HepG2 (cell line): ENCODE data around the gene MUC13. TPM values are rescaled to one million over a fixed set of nuclear protein-coding genes. Genes with fewer than 3 reads are reported as not detected.
A peak's percentile ranks its signal among the peaks of the same experiment; 100 is the strongest.

ENCODE experiments used
- ATF1 ChIP-seq: IDR thresholded peaks from 2 replicates; pipeline ENCODE4 v1.6.1; 2016; ENCODE audit warnings: mild to moderate bottlenecking, control low read depth
- EEA1 ChIP-seq: sonication (generic); formaldehyde crosslinking; IDR thresholded peaks from 2 replicates; pipeline ENCODE4 v1.5.1; 2020; ENCODE audit warnings: mild to moderate bottlenecking, missing genetic modification reagents, borderline replicate concordance
- ELK4 ChIP-seq: sonication (generic); formaldehyde crosslinking; IDR thresholded peaks from 2 replicates; pipeline ENCODE4 v1.9.0; 2021; ENCODE audit warnings: missing genetic modification reagents, borderline replicate concordance
- FOXA1 ChIP-seq, 2 experiments: fragments of 450-650 bp in 1 of 2; sonication (generic) in 1 of 2; formaldehyde crosslinking in 1 of 2; IDR thresholded peaks; 2 replicates each; pipeline versions ENCODE4 v1.4.0 to v1.6.1; 2016 to 2020; ENCODE audit warnings: missing genetic modification reagents in 1 of 2
- FUBP1 ChIP-seq: sonication (generic); formaldehyde crosslinking; IDR thresholded peaks from 2 replicates; pipeline ENCODE4 v1.5.1; 2020; ENCODE audit warnings: missing genetic modification reagents, mild to moderate bottlenecking, borderline replicate concordance
- GTF3A ChIP-seq: sonication (generic); formaldehyde crosslinking; conservative IDR thresholded peaks from 2 replicates; pipeline ENCODE4 v1.4.0; 2020; ENCODE audit warnings: mild to moderate bottlenecking, missing genetic modification reagents
- HCFC1 ChIP-seq: fragments of 150-350 bp; IDR thresholded peaks from 2 replicates; pipeline ENCODE4 v1.6.1; 2014; ENCODE audit warnings: low read depth, low read length
- HNRNPH1 ChIP-seq: fragments of 200-400 bp; formaldehyde crosslinking; optimal IDR thresholded peaks from 2 replicates; pipeline ENCODE3; 2017; ENCODE audit warnings: mild to moderate bottlenecking, low read depth, low read length
- ISX ChIP-seq: sonication (generic); formaldehyde crosslinking; conservative IDR thresholded peaks from 2 replicates; pipeline ENCODE4 v1.5.0; 2020; ENCODE audit warnings: missing genetic modification reagents
- MED8 ChIP-seq: sonication (generic); formaldehyde crosslinking; IDR thresholded peaks from 2 replicates; pipeline ENCODE4 v1.8.1; 2023; ENCODE audit warnings: mild to moderate bottlenecking, missing genetic modification reagents; ENCODE audit not compliant: insufficient replicate concordance
- MIER2 ChIP-seq: IDR thresholded peaks from 2 replicates; pipeline ENCODE4 v1.6.1; 2016; ENCODE audit warnings: missing biosample characterization, missing genetic modification reagents
- NR2F1 ChIP-seq, 2 experiments: fragments of 450-650 bp in 1 of 2; formaldehyde crosslinking in 1 of 2; IDR thresholded peaks; 2 replicates each; pipeline versions ENCODE4 v1.5.0 to v1.6.1; 2016 to 2020; ENCODE audit warnings: mild to moderate bottlenecking in 1 of 2, missing compliant biosample characterization in 1 of 2, missing genetic modification reagents in 1 of 2, moderate library complexity in 1 of 2
- TERF1 ChIP-seq: sonication (generic); formaldehyde crosslinking; IDR thresholded peaks from 2 replicates; pipeline ENCODE4 v1.8.0; 2022; ENCODE audit warnings: mild to moderate bottlenecking, missing genetic modification reagents, moderate library complexity
- ZBED4 ChIP-seq: sonication (generic); formaldehyde crosslinking; IDR thresholded peaks from 2 replicates; pipeline ENCODE4 v1.4.0; 2020; ENCODE audit warnings: missing genetic modification reagents, borderline replicate concordance
- ZBTB42 ChIP-seq: sonication (generic); formaldehyde crosslinking; IDR thresholded peaks from 2 replicates; pipeline ENCODE4 v1.5.0; 2020; ENCODE audit warnings: mild to moderate bottlenecking, missing genetic modification reagents
- ZNF224 ChIP-seq: sonication (generic); formaldehyde crosslinking; IDR thresholded peaks from 2 replicates; pipeline ENCODE4 v1.5.0; 2020; ENCODE audit warnings: mild to moderate bottlenecking, missing genetic modification reagents
- ZNF335 ChIP-seq: sonication (generic); formaldehyde crosslinking; IDR thresholded peaks from 2 replicates; pipeline ENCODE4 v1.4.0; 2020; ENCODE audit warnings: missing genetic modification reagents
- ZNF644 ChIP-seq: IDR thresholded peaks from 2 replicates; pipeline ENCODE4 v1.6.1; 2016; ENCODE audit warnings: low read depth
- polyA plus RNA-seq, 8 experiments: library from polyadenylated mRNA; depleted of rRNA in 3 of 8; stranded (reverse) in 7 of 8; unstranded in 1 of 8; fragments of >200 nt; fragmentation: Illumina TruSeq in 4 of 8; extraction: Trizol in 4 of 8; gene quantifications; 2 replicates each; pipeline versions ENCODE4 v1.2.1 to v1.2.3, GENCODE V29; 2011 to 2016; ENCODE audit warnings: low read depth in 4 of 8, missing spikeins in 1 of 8, mixed read lengths in 1 of 8; ENCODE audit not compliant: insufficient read depth in 1 of 8
- total RNA-seq, 5 experiments: library from RNA; depleted of rRNA; stranded (reverse); fragments of >200 nt; fragmentation: Illumina TruSeq; extraction: Trizol; gene quantifications; 2 replicates each; pipeline ENCODE4 v1.2.3, GENCODE V29; 2016; ENCODE audit warnings: low read depth in 1 of 5

The MUC13 gene
- total and polyA plus RNA-seq, 2 of the 13 experiments (the other 11 are each of a cell fraction or from before 2014, with no cell fraction given) = 0.04 to 1.2 TPM

GRCh38 chr3:124886168-124887056 lies 48.1 kb downstream of the MUC13 start (continued):
- TF ChIP-seq FUBP1 (no peak), ZBED4 (CRISPR knock-in tag) (0 out of 2 replicates have a peak, but pooled peaks have one; percentile 51), HCFC1 (no peak), ISX (CRISPR knock-in tag) (no peak), ZBTB42 (CRISPR knock-in tag) (no peak; the same call in 1 of the 2 replicates), MED8 (peak; percentile 41), EEA1 (no peak), GTF3A (CRISPR knock-in tag) (no peak; the same call in 1 of the 2 replicates), MIER2 (CRISPR knock-in tag) (no peak), ZNF335 (CRISPR knock-in tag) (no peak), HNRNPH1 (no peak), ZNF224 (CRISPR knock-in tag) (no peak), ZNF644 (CRISPR knock-in tag) (no peak), ATF1 (CRISPR knock-in tag) (no peak), FOXA1 (IDR thresholded peaks at IDR 0.05) (no peak), FOXA1 (CRISPR knock-in tag; IDR thresholded peaks at IDR 0.05) (peak; percentile 96), ELK4 (CRISPR knock-in tag) (no peak), TERF1 (CRISPR knock-in tag) (no peak), NR2F1 (CRISPR knock-in tag; IDR thresholded peaks at IDR 0.05) (no peak)
